Panc1 (cell line): ENCODE measurements around the gene TM7SF3. TPM values are rescaled to one million over a fixed set of nuclear protein-coding genes. Genes with fewer than 3 reads are reported as not detected.
"Not testable (repeated sequence)": the region's sequence is repeated elsewhere in the genome, so short reads cannot be mapped to it uniquely, and the experiment has no call there.

Experiments used
- ATAC-seq: fragments of 200-7000 bp; cut with Tn5 transposase; 2 replicates; pipeline ENCODE4 v1.9.1; 2020; ENCODE audit warnings: mild to moderate bottlenecking, moderate library complexity
- BruUV-seq: library from RNA; stranded (reverse); fragments of 400-500 nt; replicated peaks from 2 replicates; lab custom pipeline; 2021; lab: Mats Ljungman, UMichigan
- CTCF ChIA-PET: fragments of 300-600 bp; sonication (Branson Sonifier 250); formaldehyde crosslinking; loops from one replicate; lab custom pipeline; 2022; ENCODE audit warnings: antibody characterized with exemption; lab: Charles Lee
- POLR2A ChIA-PET: fragments of 300-600 bp; sonication (Branson Sonifier 250); formaldehyde crosslinking; loops from one replicate; lab custom pipeline; 2022; ENCODE audit warnings: antibody characterized with exemption; lab: Charles Lee
- DNase-seq: peaks from one replicate; pipeline ENCODE4 v3.0.0-alpha.2; 2010; ENCODE audit warnings: low read depth, low spot score
- H3K27ac ChIP-seq: 2 replicates; pipeline ENCODE4 v1.5.1; 2011; ENCODE audit warnings: mild to moderate bottlenecking, low read length, inconsistent platforms
- H3K27me3 ChIP-seq: fragments of 200-500 bp; sonication (Bioruptor generic); 2 replicates; pipeline ENCODE4 v1.6.0; 2014; ENCODE audit warnings: low read length, inconsistent platforms; ENCODE audit not compliant: control insufficient read depth, insufficient read depth
- H3K36me3 ChIP-seq: fragments of 200-500 bp; sonication (Bioruptor generic); 2 replicates; pipeline ENCODE4 v1.5.1; 2014; ENCODE audit warnings: inconsistent platforms, mild to moderate bottlenecking, low read length, moderate library complexity; ENCODE audit not compliant: control insufficient read depth, insufficient read depth
- H3K4me1 ChIP-seq: 2 replicates; pipeline ENCODE4 v1.5.1; 2011; ENCODE audit warnings: inconsistent platforms, mild to moderate bottlenecking, low read length, moderate library complexity; ENCODE audit not compliant: control insufficient read depth, insufficient read depth
- H3K4me3 ChIP-seq, 2 experiments: 2 replicates each; pipeline ENCODE4 v1.5.1; 2011 to 2012; ENCODE audit warnings: low read depth in 2 of 2, low read length in 2 of 2, mild to moderate bottlenecking in 2 of 2, inconsistent platforms in 1 of 2, moderate library complexity in 1 of 2
- H3K9me3 ChIP-seq: fragments of 200-500 bp; sonication (Bioruptor generic); 2 replicates; pipeline ENCODE4 v1.5.1; 2014; ENCODE audit warnings: low read depth, mild to moderate bottlenecking, inconsistent platforms, low read length, moderate library complexity; ENCODE audit not compliant: control insufficient read depth, insufficient read depth
- CTCF ChIP-seq: fragments of 450-650 bp; IDR thresholded peaks from 2 replicates; pipeline ENCODE4 v1.5.1; 2017; ENCODE audit warnings: mild to moderate bottlenecking
- POLR2AphosphoS5 ChIP-seq: IDR thresholded peaks from 2 replicates; pipeline ENCODE4 v1.6.1; 2012; ENCODE audit warnings: mild to moderate bottlenecking, low read depth, low read length, moderate library complexity
- REST ChIP-seq, 2 experiments: IDR thresholded peaks; 2 replicates each; pipeline ENCODE4 v1.6.1; 2011 to 2012; ENCODE audit warnings: low read depth in 2 of 2, control low read depth in 1 of 2, low read length in 1 of 2, mild to moderate bottlenecking in 1 of 2, moderate library complexity in 1 of 2; ENCODE audit not compliant: insufficient read depth in 1 of 2
- SIN3A ChIP-seq: IDR thresholded peaks from 2 replicates; pipeline ENCODE4 v1.6.1; 2012; ENCODE audit warnings: low read depth, mild to moderate bottlenecking, low read length, moderate library complexity, borderline replicate concordance; ENCODE audit not compliant: insufficient read depth
- TCF7L2 ChIP-seq: IDR thresholded peaks from 2 replicates; pipeline ENCODE4 v1.6.1; 2011; ENCODE audit warnings: mild to moderate bottlenecking, low read depth, low read length, inconsistent platforms
- in situ Hi-C: cut with HindIII; loops from 2 replicates; pipeline ENCODE4 v1.10.0; 2016; ENCODE audit warnings: low sequenced_read_pairs, low pct_unique_long_range_greater_than_20kb
- intact Hi-C: fragments of 100-400 bp; cut with micrococcal nuclease; formaldehyde crosslinking; loops from one replicate; pipeline ENCODE4 v1.10.0; 2022; ENCODE audit not compliant: unreplicated experiment
- total RNA-seq: library from RNA; stranded (reverse); gene quantifications from one replicate; pipeline ENCODE4 v1.2.1, GENCODE V29; 2021; ENCODE audit not compliant: unreplicated experiment

Gene TM7SF3
- total RNA-seq, 1 experiment from 2014 or later = 59.8 TPM

- TF ChIP-seq REST (IDR thresholded peaks at IDR 0.05; ENCODE audit: insufficient read depth in 1 of 2, low read depth in 2 of 2, low read length in 1 of 2) (no peak), CTCF (no peak), POLR2AphosphoS5 (no peak), SIN3A (no peak), TCF7L2 (no peak)
- Histone ChIP-seq H3K4me3 (no peak overlapping the region), H3K4me1 (peaks cover 21% of the 10 kb centered on the region), H3K36me3 (no peaks in the 10 kb centered on the region), H3K27me3 (no peaks in the 10 kb centered on the region), H3K9me3 (no peaks in the 10 kb centered on the region), H3K27ac (no peak overlapping the region)
- intact Hi-C loops (no loop called here), in situ Hi-C loops (no loop called here)
- no TSS peak for BruUV-seq
- CTCF ChIA-PET = no interaction called here
- POLR2A ChIA-PET = no interaction called here
- DNase-seq (no peak), ATAC-seq (no peak)
Observed at GRCh38 chr12:27020761-27021160, 6.6 kb upstream of the TM7SF3 start.

- intact Hi-C loops = loop anchor here (5.0 to 10.0 kb wide), 2 partner anchors 107 to 289 kb away; no protein-coding TSS in a partner anchor
- ChIA-PET POLR2A (no interaction called here), CTCF (no interaction called here)
- H3K4me1 ChIP-seq = peaks cover 22% of the 10 kb centered on the region
- no peaks in the 10 kb centered on the region for H3K36me3 ChIP-seq
- in situ Hi-C loops = no loop called here
- ATAC-seq (no peak), DNase-seq (no peak)
- H3K4me3 ChIP-seq = no peak overlapping the region
- no peak for TF ChIP-seq SIN3A
- TF ChIP-seq POLR2AphosphoS5 = no peak
- no peak for TF ChIP-seq REST (IDR thresholded peaks at IDR 0.05; ENCODE audit: insufficient read depth in 1 of 2, low read depth in 2 of 2, low read length in 1 of 2)
- H3K27me3 ChIP-seq = no peaks in the 10 kb centered on the region
- BruUV-seq = no TSS peak
- H3K27ac ChIP-seq = no peak overlapping the region
- H3K9me3 ChIP-seq = no peaks in the 10 kb centered on the region
Observed at GRCh38 chr12:27018037-27018436, 3.9 kb upstream of the TM7SF3 start.

GRCh38 chr12:27017163-27017823, 3.1 kb upstream of the TM7SF3 start:
- BruUV-seq, H3K36me3 ChIP-seq, H3K9me3 ChIP-seq, ATAC-seq, CTCF ChIA-PET, POLR2A ChIA-PET, DNase-seq, in situ Hi-C loops, H3K27me3 ChIP-seq, H3K4me3 ChIP-seq, H3K27ac ChIP-seq: not testable (repeated sequence)
- intact Hi-C loops = loop anchor here (5.0 to 10.0 kb wide), 2 partner anchors 108 to 290 kb away; no protein-coding TSS in a partner anchor
- H3K4me1 ChIP-seq = peaks cover 27% of the 10 kb centered on the region
